GM21576 (cell line): ENCODE results near the gene TAF6.
A peak's percentile ranks its signal among the peaks of the same experiment; 100 is the strongest.

ENCODE experiments used
- ATAC-seq: cut with Tn5 transposase; IDR thresholded peaks from one replicate; pipeline ENCODE4 v1.9.1; 2021; ENCODE audit warnings: mild to moderate bottlenecking, moderate library complexity; ENCODE audit not compliant: unreplicated experiment

Gene TAF6

GRCh38 chr7:100119072-100119969 lies at the start of gene TAF6, which contains the start of gene CNPY4:
TAF6 (minus strand) TSS chr7:100119358; CDS start chr7:100114209, 5,149 bp downstream.
CNPY4 (plus strand) TSS chr7:100119634; CDS start chr7:100119745, 111 bp downstream.
- ATAC-seq, result peak; percentile 65

- ATAC-seq, result no peak
Observed at GRCh38 chr7:100167912-100168323, 48.8 kb upstream of the TAF6 start.

- no peak for ATAC-seq
Observed at GRCh38 chr7:100166970-100167911, 48.1 kb upstream of the TAF6 start.

GRCh38 chr7:100166317-100166940 lies 47.3 kb upstream of the TAF6 start:
- ATAC-seq, result no peak

GRCh38 chr7:100163871-100164270 lies 44.7 kb upstream of the TAF6 start:
- ATAC-seq, result no peak

- no peak for ATAC-seq
Observed at GRCh38 chr7:100163006-100163531, 43.9 kb upstream of the TAF6 start.

GRCh38 chr7:100160067-100160466 lies 40.9 kb upstream of the TAF6 start:
- no peak for ATAC-seq

- no peak for ATAC-seq
Observed at GRCh38 chr7:100159099-100159623, 40.0 kb upstream of the TAF6 start.

GRCh38 chr7:100158229-100159098 lies 39.3 kb upstream of the TAF6 start, which contains the start of gene TRAPPC14:
TRAPPC14 (minus strand) TSS chr7:100158723; CDS start chr7:100158499, 224 bp downstream.
- ATAC-seq, result peak; percentile 75

- ATAC-seq, result no peak
Observed at GRCh38 chr7:100157334-100158228, 38.4 kb upstream of the TAF6 start.

- no peak for ATAC-seq
Observed at GRCh38 chr7:100157069-100157333, 37.8 kb upstream of the TAF6 start.

GRCh38 chr7:100156331-100157068 lies 37.3 kb upstream of the TAF6 start:
- no peak for ATAC-seq

- no peak for ATAC-seq
Observed at GRCh38 chr7:100155553-100156317, 36.6 kb upstream of the TAF6 start.

- no peak for ATAC-seq
Observed at GRCh38 chr7:100154651-100155491, 35.7 kb upstream of the TAF6 start.

GRCh38 chr7:100153708-100154535 lies 34.8 kb upstream of the TAF6 start:
- ATAC-seq, result no peak
